ENCODE data around the gene GPRC5D.

DNA sequence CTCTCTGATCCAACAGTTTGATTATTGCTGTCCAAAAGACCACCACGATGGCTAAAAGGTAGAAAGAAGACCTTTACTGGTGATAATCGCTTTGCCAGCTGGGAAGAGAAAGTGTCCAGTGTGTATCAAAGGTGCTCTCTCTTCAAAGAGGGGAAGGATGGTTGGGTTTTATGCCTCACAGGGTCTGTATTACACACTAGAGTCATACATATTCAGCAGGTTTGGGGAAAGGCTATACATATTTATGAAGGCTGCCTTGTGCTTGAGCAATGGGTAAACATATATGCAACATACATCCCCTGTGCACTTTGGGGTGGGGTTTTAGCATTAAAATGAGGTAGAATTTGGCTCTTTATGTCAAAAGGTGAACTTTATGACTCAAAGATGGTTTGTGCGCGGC, 18.2 kb downstream of the GPRC5D start:
- TF ChIP-seq CTCF (IDR thresholded peaks at IDR 0.05) (no peak), ZFX (IDR thresholded peaks at IDR 0.05; ENCODE audit: borderline replicate concordance) (no peak)
